Fibroblast of lung (primary cell): Measurements from ENCODE around the gene GRID1. TPM values are rescaled to one million over a fixed set of nuclear protein-coding genes. Genes with fewer than 3 reads are reported as not detected.

Experiments used
- DNase-seq, 2 donors: peaks; one replicate each; pipeline versions ENCODE4 v3.0.0 to v3.0.0-alpha.2; 2010; ENCODE audit warnings: low read depth in 2 of 2
- H2AFZ ChIP-seq: 2 replicates; pipeline ENCODE4 v1.5.1; 2012; ENCODE audit warnings: low read length, control low read depth, inconsistent platforms
- H3K27ac ChIP-seq: 2 replicates; pipeline ENCODE4 v1.5.1; 2011; ENCODE audit warnings: low read length, control low read depth; ENCODE audit not compliant: insufficient read depth
- H3K27me3 ChIP-seq: 2 replicates; pipeline ENCODE4 v1.5.1; 2011; ENCODE audit warnings: mild to moderate bottlenecking, low read length; ENCODE audit not compliant: control insufficient read depth, insufficient read depth
- H3K36me3 ChIP-seq: 2 replicates; pipeline ENCODE4 v1.5.1; 2011; ENCODE audit warnings: low read length; ENCODE audit not compliant: control insufficient read depth, insufficient read depth
- H3K4me1 ChIP-seq: 2 replicates; pipeline ENCODE4 v1.5.1; 2011; ENCODE audit warnings: low read length; ENCODE audit not compliant: control insufficient read depth, insufficient read depth; ENCODE audit errors: extremely low read depth
- H3K4me2 ChIP-seq: 2 replicates; pipeline ENCODE4 v1.5.1; 2011; ENCODE audit warnings: low read length, control low read depth; ENCODE audit not compliant: insufficient read depth; ENCODE audit errors: extremely low read depth
- H3K4me3 ChIP-seq, 4 experiments: fragments of 200-600 bp in 1 of 4; sonication (generic) in 1 of 4; replicated peaks in 1 of 4; 2 replicates each; pipeline ENCODE4 v1.5.1; 2011 to 2016; ENCODE audit warnings: low read length in 4 of 4, low read depth in 3 of 4, mild to moderate bottlenecking in 3 of 4, control low read depth in 2 of 4, inconsistent platforms in 1 of 4, mixed read lengths in 1 of 4; ENCODE audit not compliant: insufficient read depth in 1 of 4; ENCODE audit errors: control extremely low read depth in 1 of 4
- H3K79me2 ChIP-seq: 2 replicates; pipeline ENCODE4 v1.5.1; 2012; ENCODE audit warnings: mild to moderate bottlenecking, low read length, inconsistent platforms; ENCODE audit not compliant: control insufficient read depth, insufficient read depth
- H3K9ac ChIP-seq: 2 replicates; pipeline ENCODE4 v1.5.1; 2011; ENCODE audit warnings: mild to moderate bottlenecking, low read length, control low read depth; ENCODE audit not compliant: insufficient read depth
- H3K9me3 ChIP-seq: 2 replicates; pipeline ENCODE4 v1.5.1; 2012; ENCODE audit warnings: low read depth, low read length; ENCODE audit not compliant: control insufficient read depth, insufficient read depth
- H4K20me1 ChIP-seq: 2 replicates; pipeline ENCODE4 v1.5.1; 2011; ENCODE audit warnings: low read length; ENCODE audit not compliant: control insufficient read depth, insufficient read depth; ENCODE audit errors: extremely low read depth
- EZH2 ChIP-seq: IDR thresholded peaks from 2 replicates; pipeline ENCODE4 v1.5.1; 2012; ENCODE audit warnings: low read length, control low read depth, mild to moderate bottlenecking; ENCODE audit errors: missing control alignments
- polyA plus RNA-seq, 2 donors: library from polyadenylated mRNA; depleted of rRNA in 1 of 2; stranded (reverse) in 1 of 2; unstranded in 1 of 2; fragments of >200 nt; gene quantifications; 2 replicates each; pipeline ENCODE4 v1.2.1, GENCODE V29; 2011 to 2012; ENCODE audit warnings: missing spikeins in 1 of 2
- total RNA-seq: library from RNA; depleted of rRNA; stranded (reverse); fragments of >200 nt; gene quantifications from 2 replicates; pipeline ENCODE4 v1.2.1, GENCODE V29; 2014
- TF ChIP-seq, protein P1 (sequence below), 2 donors: IDR thresholded peaks in 1 of 2; conservative IDR thresholded peaks in 1 of 2; 1 replicate in 1 of 2; 2 replicates in 1 of 2; pipeline ENCODE4 v1.5.1; 2011 to 2012; ENCODE audit warnings: low read length in 2 of 2, control low read depth in 1 of 2, inconsistent platforms in 1 of 2, low read depth in 1 of 2, mild to moderate bottlenecking in 1 of 2

GRID1 gene
- total and polyA plus RNA-seq, 2 donors (not counting 1 experiment from before 2014, with no cell fraction given) = 0.03 to 0.33 TPM

DNA sequence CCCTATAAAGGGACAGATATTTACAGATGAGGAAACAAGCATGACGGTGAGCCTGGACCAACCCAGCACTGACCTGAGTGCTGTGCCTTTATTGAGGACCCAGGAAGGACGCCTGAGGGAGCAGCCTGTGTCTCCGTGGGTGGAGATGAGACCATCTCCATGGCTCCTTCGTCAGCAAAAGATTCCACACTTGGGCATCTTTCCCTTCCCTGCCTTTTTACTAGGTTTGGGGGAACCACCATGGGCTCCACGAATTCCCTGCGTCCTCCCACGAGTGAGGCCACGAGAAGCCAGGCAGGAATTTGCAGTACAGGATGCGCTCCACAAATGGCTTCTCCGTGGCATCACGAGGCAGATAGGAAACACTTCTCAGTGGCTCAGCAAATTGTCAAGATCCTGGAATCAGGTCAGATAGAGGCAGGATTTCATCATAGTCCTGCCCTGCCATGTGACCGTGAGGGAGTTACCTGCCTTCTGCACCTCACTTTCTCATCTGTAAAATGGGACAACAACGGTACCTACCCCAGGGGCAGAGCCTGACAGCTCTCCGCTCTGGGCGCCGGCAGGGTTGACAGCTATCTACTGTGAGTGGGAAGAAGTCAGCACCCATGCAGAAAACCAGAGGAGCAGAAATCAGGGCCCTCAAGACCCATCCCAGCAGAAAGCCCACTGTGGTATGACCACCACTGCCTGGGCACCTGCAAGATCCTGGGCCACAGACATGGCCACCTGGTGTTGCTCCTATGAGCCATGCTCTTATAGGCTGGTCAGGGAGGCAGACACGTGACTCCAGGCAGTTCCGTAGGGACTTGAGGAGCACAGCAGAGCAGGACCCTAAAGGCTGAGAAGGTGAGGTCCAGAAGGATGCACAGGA, 80.1 kb downstream of the GRID1 start:
- no peak overlapping the region for H3K4me3 ChIP-seq
- no peaks in the 10 kb centered on the region for H3K9me3 ChIP-seq
- H3K4me2 ChIP-seq = no peak overlapping the region
- H3K4me1 ChIP-seq = no peaks in the 10 kb centered on the region
- H4K20me1 ChIP-seq = no peaks in the 10 kb centered on the region
- no peak for TF ChIP-seq EZH2
- TF ChIP-seq, protein P1, sequence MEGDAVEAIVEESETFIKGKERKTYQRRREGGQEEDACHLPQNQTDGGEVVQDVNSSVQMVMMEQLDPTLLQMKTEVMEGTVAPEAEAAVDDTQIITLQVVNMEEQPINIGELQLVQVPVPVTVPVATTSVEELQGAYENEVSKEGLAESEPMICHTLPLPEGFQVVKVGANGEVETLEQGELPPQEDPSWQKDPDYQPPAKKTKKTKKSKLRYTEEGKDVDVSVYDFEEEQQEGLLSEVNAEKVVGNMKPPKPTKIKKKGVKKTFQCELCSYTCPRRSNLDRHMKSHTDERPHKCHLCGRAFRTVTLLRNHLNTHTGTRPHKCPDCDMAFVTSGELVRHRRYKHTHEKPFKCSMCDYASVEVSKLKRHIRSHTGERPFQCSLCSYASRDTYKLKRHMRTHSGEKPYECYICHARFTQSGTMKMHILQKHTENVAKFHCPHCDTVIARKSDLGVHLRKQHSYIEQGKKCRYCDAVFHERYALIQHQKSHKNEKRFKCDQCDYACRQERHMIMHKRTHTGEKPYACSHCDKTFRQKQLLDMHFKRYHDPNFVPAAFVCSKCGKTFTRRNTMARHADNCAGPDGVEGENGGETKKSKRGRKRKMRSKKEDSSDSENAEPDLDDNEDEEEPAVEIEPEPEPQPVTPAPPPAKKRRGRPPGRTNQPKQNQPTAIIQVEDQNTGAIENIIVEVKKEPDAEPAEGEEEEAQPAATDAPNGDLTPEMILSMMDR (conservative IDR thresholded peaks at IDR 0.05 in 1 of 2, IDR thresholded peaks at IDR 0.05 in 1 of 2; ENCODE audit: low read depth in 1 of 2, low read length in 2 of 2) = no peak
- no peaks in the 10 kb centered on the region for H3K27me3 ChIP-seq
- no peak overlapping the region for H3K9ac ChIP-seq
- no peak for DNase-seq
- no peak overlapping the region for H2AFZ ChIP-seq
- no peak overlapping the region for H3K27ac ChIP-seq
- H3K79me2 ChIP-seq = no peaks in the 10 kb centered on the region
- H3K36me3 ChIP-seq = no peaks in the 10 kb centered on the region

- H3K4me1 ChIP-seq = no peaks in the 10 kb centered on the region
Measured at GRCh38 chr10:86285136-86285790, 81.3 kb downstream of the GRID1 start.

More at GRCh38 chr10:86285136-86285790, 81.3 kb downstream of the GRID1 start:
- Histone ChIP-seq H3K4me2 (no peak overlapping the region), H4K20me1 (no peaks in the 10 kb centered on the region), H3K79me2 (no peaks in the 10 kb centered on the region), H3K36me3 (no peaks in the 10 kb centered on the region), H3K9me3 (no peaks in the 10 kb centered on the region), H3K4me3 (no peak overlapping the region), H3K27me3 (no peaks in the 10 kb centered on the region), H2AFZ (no peak overlapping the region), H3K9ac (no peak overlapping the region), H3K27ac (no peak overlapping the region)
- DNase-seq = no peak
- no peak for TF ChIP-seq EZH2
- TF ChIP-seq, protein P1 (conservative IDR thresholded peaks at IDR 0.05 in 1 of 2, IDR thresholded peaks at IDR 0.05 in 1 of 2; ENCODE audit: low read depth in 1 of 2, low read length in 2 of 2) = no peak
